COR-L47 (cell line): ENCODE measurements around the gene RNF223.
"Not testable (repeated sequence)": the region's sequence is repeated elsewhere in the genome, so short reads cannot be mapped to it uniquely, and the experiment has no call there.

Source experiments
- DNase-seq: peaks from one replicate; lab custom pipeline; 2025; lab: John Stamatoyannopoulos, UW

RNF223 gene

GRCh38 chr1:1087351-1088028 is 13.4 kb upstream of the RNF223 start:
- DNase-seq = no peak

GRCh38 chr1:1086911-1087341 is 12.8 kb upstream of the RNF223 start:
- DNase-seq = no peak

GRCh38 chr1:1085911-1086841 is 12.1 kb upstream of the RNF223 start:
- no peak for DNase-seq

GRCh38 chr1:1085171-1085841 is 11.2 kb upstream of the RNF223 start:
- no peak for DNase-seq

GRCh38 chr1:1084372-1085170 is 10.5 kb upstream of the RNF223 start:
- DNase-seq = no peak

GRCh38 chr1:1083416-1084371 is 9.6 kb upstream of the RNF223 start:
- DNase-seq = no peak

GRCh38 chr1:1082776-1083415 is 8.8 kb upstream of the RNF223 start:
- no peak for DNase-seq

GRCh38 chr1:1082239-1082775 is 8.2 kb upstream of the RNF223 start:
- no peak for DNase-seq

- DNase-seq = no peak
These were observed 7.5 kb upstream of the RNF223 start for GRCh38 chr1:1081311-1082238.

- no peak for DNase-seq
These were observed 6.8 kb upstream of the RNF223 start for GRCh38 chr1:1080951-1081310.

- no peak for DNase-seq
These were observed 6.1 kb upstream of the RNF223 start for GRCh38 chr1:1080122-1080757.

GRCh38 chr1:1079408-1080121 is 5.5 kb upstream of the RNF223 start:
- DNase-seq = peak; percentile 52

- DNase-seq = not testable (repeated sequence)
These were observed 3.3 kb upstream of the RNF223 start for GRCh38 chr1:1077396-1077795.

GRCh38 chr1:1075148-1075935 is 1.2 kb upstream of the RNF223 start:
- no peak for DNase-seq

- DNase-seq = no peak
These were observed 583 bp upstream of the RNF223 start for GRCh38 chr1:1074631-1075147.
